ENCODE data around the gene APPBP2. TPM values are rescaled to one million over a fixed set of nuclear protein-coding genes. Genes with fewer than 3 reads are reported as not detected.
"Not testable (repeated sequence)": the region's sequence is repeated elsewhere in the genome, so short reads cannot be mapped to it uniquely, and the experiment has no call there.

APPBP2 gene
- total RNA-seq, 1 donor from 2014 or later = 65.5 TPM

GRCh38 chr17:60554377-60554788 lies 28.3 kb upstream of the APPBP2 start:
- Mint-ChIP-seq H3K4me1 (no peaks in the 10 kb centered on the region), H3K27me3 (ENCODE audit: low read depth) (no peaks in the 10 kb centered on the region), H3K4me3 (no peak overlapping the region), H3K27ac (no peak overlapping the region), H3K9me3 (peaks cover 35% of the 10 kb centered on the region), H3K36me3 (peaks cover 29% of the 10 kb centered on the region)
- TF ChIP-seq CTCF (IDR thresholded peaks at IDR 0.05; ENCODE audit: unreplicated experiment) = no peak
- no peak for DNase-seq (ENCODE audit: low spot score in 2 of 2, unreplicated experiment in 2 of 2)

- H3K27me3 Mint-ChIP-seq (ENCODE audit: low read depth); H3K4me3 Mint-ChIP-seq; H3K27ac Mint-ChIP-seq; DNase-seq (ENCODE audit: low spot score in 2 of 2, unreplicated experiment in 2 of 2); H3K4me1 Mint-ChIP-seq: not testable (repeated sequence)
- peaks cover 16% of the 10 kb centered on the region for H3K36me3 Mint-ChIP-seq
- H3K9me3 Mint-ChIP-seq = peaks cover 19% of the 10 kb centered on the region
Measured at GRCh38 chr17:60552255-60552654, 26.2 kb upstream of the APPBP2 start.

GRCh38 chr17:60548990-60549389 lies 22.9 kb upstream of the APPBP2 start:
- no peak overlapping the region for H3K27ac Mint-ChIP-seq
- TF ChIP-seq CTCF (IDR thresholded peaks at IDR 0.05; ENCODE audit: unreplicated experiment) = no peak
- H3K27me3 Mint-ChIP-seq (ENCODE audit: low read depth) = no peaks in the 10 kb centered on the region
- peaks cover 4% of the 10 kb centered on the region for H3K9me3 Mint-ChIP-seq
- no peak for DNase-seq (ENCODE audit: low spot score in 2 of 2, unreplicated experiment in 2 of 2)
- H3K4me3 Mint-ChIP-seq = no peak overlapping the region
- H3K36me3 Mint-ChIP-seq = peaks cover 6% of the 10 kb centered on the region
- H3K4me1 Mint-ChIP-seq = no peaks in the 10 kb centered on the region

GRCh38 chr17:60545465-60546191 lies 19.6 kb upstream of the APPBP2 start:
- TF ChIP-seq CTCF (IDR thresholded peaks at IDR 0.05; ENCODE audit: unreplicated experiment) = no peak
- no peak for DNase-seq (ENCODE audit: low spot score in 2 of 2, unreplicated experiment in 2 of 2)
- H3K27me3 Mint-ChIP-seq (ENCODE audit: low read depth) = no peaks in the 10 kb centered on the region
- no peaks in the 10 kb centered on the region for H3K9me3 Mint-ChIP-seq
- H3K27ac Mint-ChIP-seq = no peak overlapping the region
- H3K4me1 Mint-ChIP-seq = no peaks in the 10 kb centered on the region
- H3K4me3 Mint-ChIP-seq = no peak overlapping the region
- H3K36me3 Mint-ChIP-seq = no peaks in the 10 kb centered on the region

- H3K36me3 Mint-ChIP-seq = no peaks in the 10 kb centered on the region
Measured at GRCh38 chr17:60542071-60542470, 16.0 kb upstream of the APPBP2 start.

More at GRCh38 chr17:60542071-60542470, 16.0 kb upstream of the APPBP2 start:
- DNase-seq (ENCODE audit: low spot score in 2 of 2, unreplicated experiment in 2 of 2) = no peak
- Mint-ChIP-seq H3K4me1 (no peaks in the 10 kb centered on the region), H3K27me3 (ENCODE audit: low read depth) (no peaks in the 10 kb centered on the region), H3K27ac (no peak overlapping the region), H3K9me3 (no peaks in the 10 kb centered on the region), H3K4me3 (no peak overlapping the region)
- TF ChIP-seq CTCF (IDR thresholded peaks at IDR 0.05; ENCODE audit: unreplicated experiment) = no peak
